ENCODE measurements around the gene SYT12. TPM values are rescaled to one million over a fixed set of nuclear protein-coding genes. Genes with fewer than 3 reads are reported as not detected.

The SYT12 gene
- total and polyA plus RNA-seq, 2 of the 4 experiments (the other 2 are of a cell fraction) = 0.54 to 0.74 TPM

DNA sequence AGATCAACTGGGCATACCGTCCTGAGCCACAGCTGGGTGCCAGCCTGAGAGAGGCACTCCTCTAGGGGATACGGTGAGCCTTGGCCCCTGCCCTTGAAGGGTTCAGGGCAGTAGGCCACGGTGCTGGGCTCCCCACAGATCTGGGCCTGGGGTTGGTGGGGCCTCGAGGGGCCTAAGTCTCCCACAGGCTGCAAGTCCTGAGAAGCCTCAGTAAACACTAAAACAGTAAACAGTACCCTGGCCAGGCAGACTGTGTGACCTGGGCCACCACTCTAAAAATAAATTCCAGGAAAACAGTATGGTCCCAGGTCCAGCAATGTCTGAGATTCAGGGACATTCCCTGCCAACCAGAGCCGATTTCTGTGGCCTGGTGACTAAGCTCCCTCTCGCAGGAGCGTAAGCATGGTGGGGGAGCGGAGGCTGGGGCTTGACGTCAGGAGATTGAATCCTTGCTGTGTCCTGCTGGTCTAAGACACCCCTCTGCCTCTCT, 31.5 kb downstream of the SYT12 start:
- H3K79me1 ChIP-seq (ENCODE audit: low read depth in 1 of 2, low read length in 2 of 2) = 0 out of 4 replicates have a peak, but pooled peaks cover 0 to 12% of the 10 kb centered on the region in 2 experiments
- intact Hi-C loops (cut with micrococcal nuclease) = no loop called here
- H2AFZ ChIP-seq (replicated peaks; ENCODE audit: low read length, poor library complexity) = peak overlapping the region; percentile 88
- no peaks in the 10 kb centered on the region for H4K20me1 ChIP-seq (ENCODE audit: insufficient read depth, low read length)
- peak overlapping the region; percentile 71; the same call in 2 of the 3 replicates for H2BK15ac ChIP-seq (ENCODE audit: low read depth, low read length)
- no peak overlapping the region for H3K4me3 ChIP-seq (ENCODE audit: insufficient read depth, low read depth, low read length)
- WGBS, 2 experiments (ENCODE audit: extremely low coverage in 2 of 2, insufficient read length in 1 of 2) = 31% methylated on average over 3 of the region's 9 CpGs; no CpG with 5 or more reads in 1 of the 2 experiments
- H3K9ac ChIP-seq (ENCODE audit: low read depth, low read length) = 0 out of 2 replicates have a peak overlapping the region, but pooled peaks have one; percentile 12
- peak overlapping the region; percentile 92 for H2AK9ac ChIP-seq (replicated peaks; ENCODE audit: low read depth, low read length, poor library complexity)
- peak overlapping the region; percentile 91 for H2BK120ac ChIP-seq (ENCODE audit: low read depth, low read length)
- BruUV-seq (replicated peaks) = no TSS peak
- H3K56ac ChIP-seq (ENCODE audit: extremely low read depth, insufficient read depth, low read length) = no peak overlapping the region
- peak overlapping the region; percentile 46; the same call in 1 of the 2 replicates for H3K18ac ChIP-seq (ENCODE audit: low read depth, low read length)
- no peaks in the 10 kb centered on the region for H3K27me3 ChIP-seq (ENCODE audit: control insufficient read depth, insufficient read depth, low read length)
- POLR2A ChIA-PET (ENCODE audit: unreplicated experiment) = interaction anchor here (0.6 kb wide), 1 partner anchor 96 kb away, joined by 6 read pairs; the partner anchor contains the start of gene PC
- H3K36me3 ChIP-seq (ENCODE audit: control insufficient read depth, insufficient read depth, low read length) = no peaks in the 10 kb centered on the region
- ATAC-seq (ENCODE audit: low read depth) (peak; percentile 53), DNase-seq (peak; percentile 91)
- CTCF ChIA-PET = interaction anchor here (0.6 to 0.7 kb wide), 2 partner anchors 33 to 200 kb away, joined by 3 read pairs; no protein-coding TSS in a partner anchor
- H3K14ac ChIP-seq (replicated peaks; ENCODE audit: low read depth, low read length) = peak overlapping the region; percentile 68
- dilution Hi-C loops (cut with HindIII; ENCODE audit: low sequenced_read_pairs, unreplicated experiment) = no loop called here
- in situ Hi-C loops (cut with MboI; ENCODE audit: low sequenced_read_pairs) = no loop called here
- peak overlapping the region; percentile 28; the same call in 1 of the 2 replicates for H3K23ac ChIP-seq (ENCODE audit: low read depth, low read length)
- H2AK5ac ChIP-seq (ENCODE audit: low read depth, low read length) = peak overlapping the region; percentile 75
- TF ChIP-seq, protein P1, sequence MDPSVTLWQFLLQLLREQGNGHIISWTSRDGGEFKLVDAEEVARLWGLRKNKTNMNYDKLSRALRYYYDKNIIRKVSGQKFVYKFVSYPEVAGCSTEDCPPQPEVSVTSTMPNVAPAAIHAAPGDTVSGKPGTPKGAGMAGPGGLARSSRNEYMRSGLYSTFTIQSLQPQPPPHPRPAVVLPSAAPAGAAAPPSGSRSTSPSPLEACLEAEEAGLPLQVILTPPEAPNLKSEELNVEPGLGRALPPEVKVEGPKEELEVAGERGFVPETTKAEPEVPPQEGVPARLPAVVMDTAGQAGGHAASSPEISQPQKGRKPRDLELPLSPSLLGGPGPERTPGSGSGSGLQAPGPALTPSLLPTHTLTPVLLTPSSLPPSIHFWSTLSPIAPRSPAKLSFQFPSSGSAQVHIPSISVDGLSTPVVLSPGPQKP (IDR thresholded peaks at IDR 0.05; ENCODE audit: borderline replicate concordance, low read depth, low read length) = no peak
- no peak for TF ChIP-seq SMC3 (IDR thresholded peaks at IDR 0.05; ENCODE audit: low read depth, low read length)
- no peak; the same call in 1 of the 2 replicates for TF ChIP-seq RAD21 (IDR thresholded peaks at IDR 0.05; ENCODE audit: low read length)
- no peak for TF ChIP-seq MAZ (IDR thresholded peaks at IDR 0.05; ENCODE audit: borderline replicate concordance, low read depth, low read length)
- no peak for TF ChIP-seq RCOR1 (IDR thresholded peaks at IDR 0.05; ENCODE audit: insufficient replicate concordance, low read length)
- TF ChIP-seq NFE2L2 (IDR thresholded peaks at IDR 0.05; ENCODE audit: low read depth, low read length) = peak; percentile 37
- peak; percentile 67 for TF ChIP-seq FOS (IDR thresholded peaks at IDR 0.05; ENCODE audit: low read depth, low read length)
- no peak for TF ChIP-seq BHLHE40 (IDR thresholded peaks at IDR 0.05; ENCODE audit: low read depth, low read length)
- TF ChIP-seq, protein P2, sequence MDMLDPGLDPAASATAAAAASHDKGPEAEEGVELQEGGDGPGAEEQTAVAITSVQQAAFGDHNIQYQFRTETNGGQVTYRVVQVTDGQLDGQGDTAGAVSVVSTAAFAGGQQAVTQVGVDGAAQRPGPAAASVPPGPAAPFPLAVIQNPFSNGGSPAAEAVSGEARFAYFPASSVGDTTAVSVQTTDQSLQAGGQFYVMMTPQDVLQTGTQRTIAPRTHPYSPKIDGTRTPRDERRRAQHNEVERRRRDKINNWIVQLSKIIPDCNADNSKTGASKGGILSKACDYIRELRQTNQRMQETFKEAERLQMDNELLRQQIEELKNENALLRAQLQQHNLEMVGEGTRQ (IDR thresholded peaks at IDR 0.05; ENCODE audit: low read depth, low read length) = no peak
- TF ChIP-seq POLR2A (IDR thresholded peaks at IDR 0.05; ENCODE audit: low read depth, low read length) = no peak
- TF ChIP-seq CHD1 (IDR thresholded peaks at IDR 0.05; ENCODE audit: low read depth, low read length) = no peak
- TF ChIP-seq CEBPB (IDR thresholded peaks at IDR 0.05; ENCODE audit: low read depth, low read length) = no peak
- TF ChIP-seq RFX5 (IDR thresholded peaks at IDR 0.05; ENCODE audit: low read depth, low read length) = no peak
- no peak for TF ChIP-seq MXI1 (IDR thresholded peaks at IDR 0.05; ENCODE audit: borderline replicate concordance, low read depth, low read length)
- peak overlapping the region; percentile 94 for H3K4ac ChIP-seq (ENCODE audit: low read depth, low read length)
- H2BK20ac ChIP-seq (ENCODE audit: low read depth, low read length) = peak overlapping the region; percentile 83
- H3K4me1 ChIP-seq (ENCODE audit: control insufficient read depth, insufficient read depth, low read length) = peaks cover 22% of the 10 kb centered on the region
- peak overlapping the region; percentile 89 for H2BK5ac ChIP-seq (ENCODE audit: low read depth, low read length, poor library complexity, severe bottlenecking)
- H3K9me1 ChIP-seq (ENCODE audit: insufficient read depth, low read length) = peaks cover 10% of the 10 kb centered on the region
- peak overlapping the region; percentile 83 for H4K91ac ChIP-seq (ENCODE audit: insufficient read depth, low read depth, low read length)
- peak overlapping the region; percentile 9; the same call in 1 of the 2 replicates for H3K4me2 ChIP-seq (ENCODE audit: low read depth, low read length)
- H3K9me3 ChIP-seq (ENCODE audit: control insufficient read depth, insufficient read depth, low read length) = no peaks in the 10 kb centered on the region
- H4K8ac ChIP-seq (ENCODE audit: low read depth in 2 of 2, low read length in 2 of 2) = peak overlapping the region; percentile 27 to 80; a peak in 3 of 4 replicates
- H3K27ac ChIP-seq (ENCODE audit: insufficient read depth, low read length) = peak overlapping the region; percentile 55
- peak overlapping the region; percentile 63 for H4K5ac ChIP-seq (ENCODE audit: low read depth, low read length)
